GM20431 (cell line): ENCODE measurements around the gene PIP5K1C.
"Not testable (repeated sequence)": the region's sequence is repeated elsewhere in the genome, so short reads cannot be mapped to it uniquely, and the experiment has no call there.

Experiments
- in situ Hi-C: fragments of 300-500 bp; cut with MseI, MboI; formaldehyde crosslinking; loops from one replicate; pipeline ENCODE4 v1.15.0; 2020; ENCODE audit warnings: low sequenced_read_pairs; ENCODE audit not compliant: unreplicated experiment

The PIP5K1C gene

GRCh38 chr19:3648037-3648905 lies 52.0 kb downstream of the PIP5K1C start:
- in situ Hi-C loops = no loop called here

- in situ Hi-C loops = not testable (repeated sequence)
These were observed 53.2 kb downstream of the PIP5K1C start for GRCh38 chr19:3647102-3647501.

- in situ Hi-C loops = no loop called here
These were observed 53.8 kb downstream of the PIP5K1C start for GRCh38 chr19:3646336-3647092.

- in situ Hi-C loops = no loop called here
These were observed 54.5 kb downstream of the PIP5K1C start for GRCh38 chr19:3645726-3646125.

- in situ Hi-C loops = no loop called here
These were observed 55.2 kb downstream of the PIP5K1C start for GRCh38 chr19:3645067-3645396.

GRCh38 chr19:3644351-3645066 lies 55.8 kb downstream of the PIP5K1C start:
- in situ Hi-C loops = no loop called here

GRCh38 chr19:3643674-3644313 lies 56.5 kb downstream of the PIP5K1C start:
- in situ Hi-C loops = no loop called here

GRCh38 chr19:3642987-3643673 lies 57.1 kb downstream of the PIP5K1C start:
- in situ Hi-C loops = no loop called here

- in situ Hi-C loops = no loop called here
These were observed 58.0 kb downstream of the PIP5K1C start for GRCh38 chr19:3642296-3642695.

- in situ Hi-C loops = no loop called here
These were observed 58.6 kb downstream of the PIP5K1C start for GRCh38 chr19:3641515-3642269.

- in situ Hi-C loops = no loop called here
These were observed 60.8 kb downstream of the PIP5K1C start for GRCh38 chr19:3639479-3639878.

- in situ Hi-C loops = no loop called here
These were observed 61.8 kb downstream of the PIP5K1C start for GRCh38 chr19:3638208-3639193.

GRCh38 chr19:3637621-3638020 lies 62.6 kb downstream of the PIP5K1C start:
- in situ Hi-C loops = no loop called here

GRCh38 chr19:3636962-3637361 lies 63.3 kb downstream of the PIP5K1C start:
- in situ Hi-C loops = no loop called here

- in situ Hi-C loops = no loop called here
These were observed 63.8 kb downstream of the PIP5K1C start for GRCh38 chr19:3636506-3636905.

GRCh38 chr19:3634496-3635045 lies 65.7 kb downstream of the PIP5K1C start:
- in situ Hi-C loops = no loop called here

- in situ Hi-C loops = no loop called here
These were observed 66.7 kb downstream of the PIP5K1C start for GRCh38 chr19:3633559-3633988.
